Neuronal stem cell (in vitro differentiated cells): ENCODE data around the gene SYNGR4.
A peak's percentile ranks its signal among the peaks of the same experiment; 100 is the strongest.

Source experiments
- DNase-seq: peaks from one replicate; pipeline ENCODE4 v3.0.0-alpha.2; 2013; ENCODE audit warnings: low spot score
- H2AFZ ChIP-seq: one replicate; pipeline ENCODE4 v1.6.1; 2013; ENCODE audit warnings: mild to moderate bottlenecking, low read length, inconsistent platforms
- H2AK5ac ChIP-seq: 2 replicates; pipeline ENCODE4 v1.6.1; 2013; ENCODE audit warnings: low read depth, mild to moderate bottlenecking, inconsistent platforms, low read length, moderate library complexity, mixed read lengths
- H2BK120ac ChIP-seq: 2 replicates; pipeline ENCODE4 v1.6.1; 2013; ENCODE audit warnings: low read depth, mild to moderate bottlenecking, inconsistent platforms, low read length, moderate library complexity, mixed read lengths
- H2BK12ac ChIP-seq: one replicate; pipeline ENCODE4 v1.6.1; 2013; ENCODE audit warnings: low read length, inconsistent platforms
- H2BK15ac ChIP-seq: 2 replicates; pipeline ENCODE4 v1.6.1; 2013; ENCODE audit warnings: mild to moderate bottlenecking, low read length, inconsistent platforms, mixed read lengths
- H2BK5ac ChIP-seq: one replicate; pipeline ENCODE4 v1.6.1; 2013; ENCODE audit warnings: inconsistent platforms, mild to moderate bottlenecking, low read length, moderate library complexity
- H3K14ac ChIP-seq: one replicate; pipeline ENCODE4 v1.6.1; 2013; ENCODE audit warnings: low read length, inconsistent platforms
- H3K18ac ChIP-seq: 2 replicates; pipeline ENCODE4 v1.6.1; 2013; ENCODE audit warnings: low read length, inconsistent platforms
- H3K23ac ChIP-seq: 2 replicates; pipeline ENCODE4 v1.6.1; 2013; ENCODE audit warnings: low read depth, mild to moderate bottlenecking, mixed read lengths, low read length, inconsistent platforms; ENCODE audit not compliant: poor library complexity
- H3K27ac ChIP-seq: replicated peaks from 3 replicates; pipeline ENCODE4 v1.5.1; 2013; ENCODE audit warnings: low read length, inconsistent platforms
- H3K27me3 ChIP-seq, 3 experiments: 2 replicates each; pipeline ENCODE4 v1.6.1; 2013; ENCODE audit warnings: low read length in 3 of 3, mild to moderate bottlenecking in 2 of 3, inconsistent platforms in 1 of 3, low read depth in 1 of 3, mixed read lengths in 1 of 3, moderate library complexity in 1 of 3; ENCODE audit not compliant: control insufficient read depth in 3 of 3, insufficient read depth in 3 of 3
- H3K36me3 ChIP-seq, 2 donors: replicated peaks in 1 of 2; 2 replicates each; pipeline ENCODE4 v1.6.1; 2013; ENCODE audit warnings: low read length in 2 of 2; ENCODE audit not compliant: control insufficient read depth in 2 of 2, insufficient read depth in 2 of 2
- H3K4ac ChIP-seq: 2 replicates; pipeline ENCODE4 v1.6.1; 2013; ENCODE audit warnings: inconsistent platforms, mild to moderate bottlenecking, low read length, moderate library complexity
- H3K4me1 ChIP-seq, 2 donors: 1 replicate in 1 of 2; 2 replicates in 1 of 2; pipeline ENCODE4 v1.6.1; 2013; ENCODE audit warnings: low read length in 2 of 2, low read depth in 1 of 2; ENCODE audit not compliant: control insufficient read depth in 2 of 2, insufficient read depth in 1 of 2
- H3K4me2 ChIP-seq: one replicate; pipeline ENCODE4 v1.6.1; 2013; ENCODE audit warnings: mild to moderate bottlenecking, low read length, inconsistent platforms; ENCODE audit not compliant: insufficient read depth, poor library complexity, severe bottlenecking
- H3K4me3 ChIP-seq, 2 donors: 2 replicates each; pipeline ENCODE4 v1.5.1; 2013; ENCODE audit warnings: low read length in 2 of 2, mild to moderate bottlenecking in 2 of 2, inconsistent platforms in 1 of 2, moderate library complexity in 1 of 2
- H3K79me1 ChIP-seq: one replicate; pipeline ENCODE4 v1.6.1; 2013; ENCODE audit warnings: low read depth, mild to moderate bottlenecking, inconsistent platforms, low read length, moderate library complexity
- H3K9ac ChIP-seq: one replicate; pipeline ENCODE4 v1.6.1; 2013; ENCODE audit warnings: mild to moderate bottlenecking, low read depth, low read length, inconsistent platforms; ENCODE audit not compliant: poor library complexity
- H3K9me3 ChIP-seq, 2 donors: replicated peaks in 1 of 2; 2 replicates each; pipeline versions ENCODE3 to v1.6.1; 2013; ENCODE audit warnings: low read length in 2 of 2, mild to moderate bottlenecking in 2 of 2, inconsistent platforms in 1 of 2, low read depth in 1 of 2, mixed read lengths in 1 of 2, moderate library complexity in 1 of 2; ENCODE audit not compliant: control insufficient read depth in 2 of 2, insufficient read depth in 1 of 2
- H4K8ac ChIP-seq: one replicate; pipeline ENCODE4 v1.6.1; 2013; ENCODE audit warnings: low read depth, mild to moderate bottlenecking, inconsistent platforms, low read length, moderate library complexity
- H4K91ac ChIP-seq: one replicate; pipeline ENCODE4 v1.6.1; 2013; ENCODE audit warnings: low read length, low read depth, mild to moderate bottlenecking, inconsistent platforms; ENCODE audit not compliant: poor library complexity
- WGBS, 2 donors: extraction: QIAGEN DNeasy Blood & Tissue Kit; methylation state at CpG; one replicate each; pipeline ENCODE4 v1.1.7; 2013; ENCODE audit warnings: missing lambda C conversion rate in 2 of 2, mixed read lengths in 1 of 2; ENCODE audit not compliant: insufficient read length in 2 of 2, insufficient replicate concordance in 1 of 2; ENCODE audit errors: extremely low coverage in 2 of 2; 5-methylcytosine and 5-hydroxymethylcytosine counted together

The SYNGR4 gene

DNA sequence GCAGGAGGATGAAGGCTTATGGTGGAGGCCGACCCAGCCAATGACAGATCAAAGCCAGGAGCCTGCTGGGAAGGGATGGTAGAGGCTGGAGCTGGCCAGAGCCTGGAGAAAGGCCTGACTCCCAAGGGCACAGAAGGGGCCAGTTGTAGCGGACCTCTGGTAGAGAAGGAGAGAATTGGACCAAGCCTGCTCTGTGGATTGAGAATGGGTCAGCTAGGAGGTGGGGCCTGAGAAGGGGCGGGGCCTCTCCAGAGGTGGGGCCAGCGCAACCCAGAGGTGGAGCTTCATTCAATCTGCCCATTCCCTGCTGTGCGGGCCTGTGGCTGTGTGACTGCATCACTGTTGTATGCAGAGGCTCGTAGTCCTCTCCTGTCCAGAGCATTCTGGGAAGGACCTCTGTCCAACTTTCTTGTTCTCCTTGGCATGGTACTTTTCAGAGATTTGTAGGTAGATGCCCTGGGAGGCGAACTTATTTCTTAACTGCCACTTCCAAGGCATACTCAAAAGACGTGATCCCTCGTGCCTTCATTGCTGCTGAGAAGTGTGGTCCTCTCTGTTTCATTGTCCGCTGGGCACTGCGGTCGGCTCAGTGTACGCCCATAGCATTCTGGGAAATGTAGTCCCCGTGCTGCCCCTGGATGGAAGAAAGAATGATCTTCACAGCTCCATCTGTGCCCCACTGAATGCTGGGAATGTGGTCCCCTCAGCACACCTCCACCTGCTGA is 36.0 kb downstream of the SYNGR4 start:
- Histone ChIP-seq H3K4me2 (peak overlapping the region; percentile 35), H3K23ac (no peak overlapping the region), H3K9ac (no peak overlapping the region), H2AFZ (peak overlapping the region; percentile 70), H3K36me3 (no peaks in the 10 kb centered on the region), H2BK15ac (no peak overlapping the region), H2BK5ac (no peak overlapping the region), H3K27ac (peak overlapping the region; percentile 56), H3K18ac (peak overlapping the region; percentile 44), H3K4ac (no peak overlapping the region), H2BK120ac (no peak overlapping the region), H2AK5ac (peak overlapping the region; percentile 46), H3K4me3 (peak overlapping the region in 1 of 2 donors; percentile 44), H2BK12ac (no peak overlapping the region), H4K8ac (no peak overlapping the region), H3K4me1 (peaks cover 19 to 20% of the 10 kb centered on the region in 2 donors), H3K14ac (no peak overlapping the region), H3K79me1 (no peaks in the 10 kb centered on the region), H3K9me3 (no peaks in the 10 kb centered on the region), H3K27me3 (peaks cover 11 to 36% (median 32%) of the 10 kb centered on the region in 3 experiments), H4K91ac (no peak overlapping the region)
- DNase-seq: no peak
- no CpG with 5 or more reads among the region's 14 CpGs for WGBS, 2 donors

DNA sequence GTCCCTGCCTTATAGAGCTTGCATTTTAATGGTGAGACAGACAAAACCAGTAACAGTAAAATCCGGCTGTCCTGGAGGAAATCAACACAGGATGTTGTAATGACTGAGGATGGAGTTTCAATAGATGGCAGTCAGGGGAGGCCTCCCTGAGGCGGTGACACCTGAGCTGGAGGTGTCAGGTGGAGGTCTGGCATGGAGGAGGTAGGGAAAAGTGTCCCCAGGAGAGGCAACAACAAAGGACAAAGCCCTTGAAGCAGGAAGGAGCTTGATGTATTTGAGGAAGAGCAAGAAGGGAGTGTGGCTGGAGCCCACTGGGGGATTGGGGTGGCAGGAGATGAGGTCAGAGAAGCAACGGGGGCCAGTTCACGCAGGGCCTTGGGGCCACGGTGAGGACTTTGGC is 37.1 kb downstream of the SYNGR4 start:
- no peak overlapping the region for H4K91ac ChIP-seq
- H3K4me1 ChIP-seq: peaks cover 11 to 19% of the 10 kb centered on the region in 2 donors
- no peaks in the 10 kb centered on the region for H3K36me3 ChIP-seq
- H2AK5ac ChIP-seq: peak overlapping the region; percentile 71
- peaks cover 5 to 25% (median 21%) of the 10 kb centered on the region in 3 experiments for H3K27me3 ChIP-seq
- H3K4me2 ChIP-seq: no peak overlapping the region
- H2BK120ac ChIP-seq: no peak overlapping the region
- no peak overlapping the region for H4K8ac ChIP-seq
- H2BK5ac ChIP-seq: no peak overlapping the region
- H3K79me1 ChIP-seq: no peaks in the 10 kb centered on the region
- no peak overlapping the region for H3K27ac ChIP-seq
- no peak overlapping the region for H2AFZ ChIP-seq
- H3K18ac ChIP-seq: no peak overlapping the region
- H3K4ac ChIP-seq: no peak overlapping the region
- H3K14ac ChIP-seq: no peak overlapping the region
- no peaks in the 10 kb centered on the region for H3K9me3 ChIP-seq
- no peak overlapping the region for H3K4me3 ChIP-seq
- no peak for DNase-seq
- no peak overlapping the region for H2BK12ac ChIP-seq
- no peak overlapping the region for H2BK15ac ChIP-seq
- no peak overlapping the region for H3K9ac ChIP-seq
- no peak overlapping the region for H3K23ac ChIP-seq
- WGBS, 2 donors: no CpG with 5 or more reads among the region's 5 CpGs

DNA sequence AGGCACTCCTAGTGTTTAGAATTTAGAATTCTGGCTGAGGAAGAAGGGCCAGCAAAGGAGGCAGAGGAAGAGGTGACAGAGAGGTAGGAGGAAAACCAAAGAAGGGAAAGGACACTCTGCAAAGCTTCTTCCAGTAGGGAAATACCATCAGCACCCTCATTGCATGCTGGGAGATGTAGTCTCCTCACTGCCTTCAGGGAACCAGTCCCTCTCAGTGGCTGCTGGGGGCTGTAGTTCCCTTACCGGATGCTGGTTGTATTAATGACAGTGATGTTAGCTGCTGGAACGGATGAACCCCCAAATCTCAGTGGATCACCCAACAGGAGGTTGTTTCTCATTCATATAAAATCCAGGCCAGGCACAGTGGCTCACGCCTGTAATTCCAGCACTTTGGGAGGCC is 39.4 kb downstream of the SYNGR4 start:
- Histone ChIP-seq H4K91ac (no peak overlapping the region), H3K4me1 (peaks cover 0 to 7% of the 10 kb centered on the region in 2 donors), H3K23ac (no peak overlapping the region), H3K4me2 (no peak overlapping the region), H3K27ac (no peak overlapping the region), H2AFZ (peak overlapping the region; percentile 77), H3K36me3 (no peaks in the 10 kb centered on the region), H2BK12ac (no peak overlapping the region), H2BK120ac (no peak overlapping the region), H3K14ac (no peak overlapping the region), H3K9ac (no peak overlapping the region), H3K79me1 (no peaks in the 10 kb centered on the region), H3K9me3 (no peaks in the 10 kb centered on the region), H2BK5ac (no peak overlapping the region), H2AK5ac (no peak overlapping the region), H3K27me3 (peaks cover 0 to 2% (median under 1%) of the 10 kb centered on the region in 3 experiments), H4K8ac (no peak overlapping the region), H2BK15ac (no peak overlapping the region), H3K4ac (no peak overlapping the region), H3K4me3 (no peak overlapping the region), H3K18ac (no peak overlapping the region)
- WGBS, 2 donors: no CpG with 5 or more reads among the region's 3 CpGs
- DNase-seq: no peak

DNA sequence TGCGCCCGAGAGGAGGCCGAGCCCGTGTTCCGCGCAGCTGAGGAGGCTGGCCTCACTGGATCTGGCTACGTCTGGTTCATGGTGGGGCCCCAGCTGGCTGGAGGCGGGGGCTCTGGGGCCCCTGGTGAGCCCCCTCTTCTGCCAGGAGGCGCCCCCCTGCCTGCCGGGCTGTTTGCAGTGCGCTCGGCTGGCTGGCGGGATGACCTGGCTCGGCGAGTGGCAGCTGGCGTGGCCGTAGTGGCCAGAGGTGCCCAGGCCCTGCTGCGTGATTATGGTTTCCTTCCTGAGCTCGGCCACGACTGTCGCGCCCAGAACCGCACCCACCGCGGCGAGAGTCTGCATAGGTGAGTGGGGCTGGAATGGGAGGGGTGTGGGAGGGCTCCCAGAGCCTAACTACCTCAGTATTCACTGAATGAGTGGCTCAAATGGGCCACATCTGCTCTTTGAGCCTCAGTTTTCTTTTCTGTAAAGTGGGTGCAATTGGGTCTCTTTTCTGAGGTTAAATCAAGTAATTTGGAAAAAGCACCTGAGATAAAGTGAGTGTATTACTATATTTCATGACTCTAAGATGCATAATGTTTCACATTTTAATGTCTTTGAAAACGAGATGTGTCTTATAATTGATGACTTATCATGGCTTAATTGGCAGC is 41.0 kb downstream of the SYNGR4 start:
- Histone ChIP-seq H2BK5ac (peak overlapping the region; percentile 77), H3K14ac (peak overlapping the region; percentile 78), H3K4ac (peak overlapping the region; percentile 59), H2BK15ac (peak overlapping the region; percentile 91), H2BK12ac (no peak overlapping the region), H4K8ac (no peak overlapping the region), H3K79me1 (no peaks in the 10 kb centered on the region), H3K9me3 (no peaks in the 10 kb centered on the region), H2AFZ (no peak overlapping the region), H3K27ac (no peak overlapping the region), H2AK5ac (peak overlapping the region; percentile 93), H3K4me1 (peaks cover 0 to 3% of the 10 kb centered on the region in 2 donors), H2BK120ac (no peak overlapping the region), H3K4me3 (no peak overlapping the region), H3K4me2 (no peak overlapping the region), H3K36me3 (no peaks in the 10 kb centered on the region), H3K9ac (peak overlapping the region; percentile 56), H3K27me3 (no peaks in the 10 kb centered on the region), H3K18ac (peak overlapping the region; percentile 84), H3K23ac (peak overlapping the region; percentile 67), H4K91ac (no peak overlapping the region)
- no CpG with 5 or more reads among the region's 27 CpGs for WGBS, 2 donors
- no peak for DNase-seq
